Measurements from ENCODE around the gene SLC48A1. TPM values are rescaled to one million over a fixed set of nuclear protein-coding genes. Genes with fewer than 3 reads are reported as not detected.

The SLC48A1 gene
- total RNA-seq, 1 donor from 2014 or later: 10.3 TPM

- Histone ChIP-seq H3K36me3 (ENCODE audit: control insufficient read depth, insufficient read depth, low read length) (no peaks in the 10 kb centered on the region), H3K27me3 (ENCODE audit: control insufficient read depth, insufficient read depth, low read length) (no peaks in the 10 kb centered on the region), H3K4me3 (ENCODE audit: low read depth, low read length) (no peak overlapping the region)
- DNase-seq (ENCODE audit: low read depth) (no peak), FAIRE-seq (no peak)
- TF ChIP-seq CTCF (IDR thresholded peaks at IDR 0.05; ENCODE audit: insufficient read depth, low read length, severe bottlenecking): no peak
Measured at GRCh38 chr12:47774663-47775062, 1.6 kb downstream of the SLC48A1 start.

- H3K4me3 ChIP-seq (ENCODE audit: low read depth, low read length): no peak overlapping the region
- no peaks in the 10 kb centered on the region for H3K27me3 ChIP-seq (ENCODE audit: control insufficient read depth, insufficient read depth, low read length)
- no peak for TF ChIP-seq CTCF (IDR thresholded peaks at IDR 0.05; ENCODE audit: insufficient read depth, low read length, severe bottlenecking)
- no peaks in the 10 kb centered on the region for H3K36me3 ChIP-seq (ENCODE audit: control insufficient read depth, insufficient read depth, low read length)
- FAIRE-seq (no peak), DNase-seq (ENCODE audit: low read depth) (no peak)
Measured at GRCh38 chr12:47775100-47775911, 2.3 kb downstream of the SLC48A1 start.

GRCh38 chr12:47776471-47777143 lies 3.6 kb downstream of the SLC48A1 start:
- FAIRE-seq (no peak), DNase-seq (ENCODE audit: low read depth) (no peak)
- Histone ChIP-seq H3K36me3 (ENCODE audit: control insufficient read depth, insufficient read depth, low read length) (peaks cover 2% of the 10 kb centered on the region), H3K27me3 (ENCODE audit: control insufficient read depth, insufficient read depth, low read length) (no peaks in the 10 kb centered on the region), H3K4me3 (ENCODE audit: low read depth, low read length) (no peak overlapping the region)
- TF ChIP-seq CTCF (IDR thresholded peaks at IDR 0.05; ENCODE audit: insufficient read depth, low read length, severe bottlenecking): no peak

GRCh38 chr12:47777151-47777550 lies 4.1 kb downstream of the SLC48A1 start:
- FAIRE-seq (no peak), DNase-seq (ENCODE audit: low read depth) (no peak)
- Histone ChIP-seq H3K36me3 (ENCODE audit: control insufficient read depth, insufficient read depth, low read length) (peaks cover 2% of the 10 kb centered on the region), H3K27me3 (ENCODE audit: control insufficient read depth, insufficient read depth, low read length) (no peaks in the 10 kb centered on the region), H3K4me3 (ENCODE audit: low read depth, low read length) (no peak overlapping the region)
- no peak for TF ChIP-seq CTCF (IDR thresholded peaks at IDR 0.05; ENCODE audit: insufficient read depth, low read length, severe bottlenecking)

GRCh38 chr12:47777741-47778558 lies 4.9 kb downstream of the SLC48A1 start:
- DNase-seq (ENCODE audit: low read depth) (no peak), FAIRE-seq (no peak)
- H3K27me3 ChIP-seq (ENCODE audit: control insufficient read depth, insufficient read depth, low read length): no peaks in the 10 kb centered on the region
- H3K36me3 ChIP-seq (ENCODE audit: control insufficient read depth, insufficient read depth, low read length): peaks cover 2% of the 10 kb centered on the region
- TF ChIP-seq CTCF (IDR thresholded peaks at IDR 0.05; ENCODE audit: insufficient read depth, low read length, severe bottlenecking): no peak
- H3K4me3 ChIP-seq (ENCODE audit: low read depth, low read length): no peak overlapping the region

Data from bronchial epithelial cell (primary cell).